ENCODE data around the gene CDK19. TPM values are rescaled to one million over a fixed set of nuclear protein-coding genes. Genes with fewer than 3 reads are reported as not detected.
A peak's percentile ranks its signal among the peaks of the same experiment; 100 is the strongest.

The CDK19 gene
- total and polyA plus RNA-seq, 10 of the 15 experiments (the other 5 are each of a cell fraction or from before 2014, with no cell fraction given), result 4.6 to 21.4 (median 12.4) TPM

- TF ChIP-seq, protein P1, sequence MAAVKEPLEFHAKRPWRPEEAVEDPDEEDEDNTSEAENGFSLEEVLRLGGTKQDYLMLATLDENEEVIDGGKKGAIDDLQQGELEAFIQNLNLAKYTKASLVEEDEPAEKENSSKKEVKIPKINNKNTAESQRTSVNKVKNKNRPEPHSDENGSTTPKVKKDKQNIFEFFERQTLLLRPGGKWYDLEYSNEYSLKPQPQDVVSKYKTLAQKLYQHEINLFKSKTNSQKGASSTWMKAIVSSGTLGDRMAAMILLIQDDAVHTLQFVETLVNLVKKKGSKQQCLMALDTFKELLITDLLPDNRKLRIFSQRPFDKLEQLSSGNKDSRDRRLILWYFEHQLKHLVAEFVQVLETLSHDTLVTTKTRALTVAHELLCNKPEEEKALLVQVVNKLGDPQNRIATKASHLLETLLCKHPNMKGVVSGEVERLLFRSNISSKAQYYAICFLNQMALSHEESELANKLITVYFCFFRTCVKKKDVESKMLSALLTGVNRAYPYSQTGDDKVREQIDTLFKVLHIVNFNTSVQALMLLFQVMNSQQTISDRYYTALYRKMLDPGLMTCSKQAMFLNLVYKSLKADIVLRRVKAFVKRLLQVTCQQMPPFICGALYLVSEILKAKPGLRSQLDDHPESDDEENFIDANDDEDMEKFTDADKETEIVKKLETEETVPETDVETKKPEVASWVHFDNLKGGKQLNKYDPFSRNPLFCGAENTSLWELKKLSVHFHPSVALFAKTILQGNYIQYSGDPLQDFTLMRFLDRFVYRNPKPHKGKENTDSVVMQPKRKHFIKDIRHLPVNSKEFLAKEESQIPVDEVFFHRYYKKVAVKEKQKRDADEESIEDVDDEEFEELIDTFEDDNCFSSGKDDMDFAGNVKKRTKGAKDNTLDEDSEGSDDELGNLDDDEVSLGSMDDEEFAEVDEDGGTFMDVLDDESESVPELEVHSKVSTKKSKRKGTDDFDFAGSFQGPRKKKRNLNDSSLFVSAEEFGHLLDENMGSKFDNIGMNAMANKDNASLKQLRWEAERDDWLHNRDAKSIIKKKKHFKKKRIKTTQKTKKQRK (IDR thresholded peaks at IDR 0.05; ENCODE audit: low read depth, low read length), result no peak
- TF ChIP-seq CHD2 (IDR thresholded peaks at IDR 0.05; ENCODE audit: borderline replicate concordance, low read depth, low read length), result no peak
- peak; percentile 50; the same call in 1 of the 2 replicates for TF ChIP-seq IKZF1 (conservative IDR thresholded peaks at IDR 0.05)
- no peak for TF ChIP-seq NR2C1 (IDR thresholded peaks at IDR 0.05)
- TF ChIP-seq ZBTB11 (CRISPR knock-in tag; IDR thresholded peaks at IDR 0.05), result no peak
- TF ChIP-seq NBN (IDR thresholded peaks at IDR 0.05), result no peak
- TF ChIP-seq MTA2 (IDR thresholded peaks at IDR 0.05; ENCODE audit: low read depth), result no peak
- no peak for TF ChIP-seq YBX1 (IDR thresholded peaks at IDR 0.05)
- no peak for TF ChIP-seq FOXM1 (IDR thresholded peaks at IDR 0.05; ENCODE audit: low read depth, low read length)
- no peak for TF ChIP-seq MYC (IDR thresholded peaks at IDR 0.05; ENCODE audit: insufficient read depth, insufficient read length, insufficient replicate concordance, low read length, severe bottlenecking)
- TF ChIP-seq, protein P2, sequence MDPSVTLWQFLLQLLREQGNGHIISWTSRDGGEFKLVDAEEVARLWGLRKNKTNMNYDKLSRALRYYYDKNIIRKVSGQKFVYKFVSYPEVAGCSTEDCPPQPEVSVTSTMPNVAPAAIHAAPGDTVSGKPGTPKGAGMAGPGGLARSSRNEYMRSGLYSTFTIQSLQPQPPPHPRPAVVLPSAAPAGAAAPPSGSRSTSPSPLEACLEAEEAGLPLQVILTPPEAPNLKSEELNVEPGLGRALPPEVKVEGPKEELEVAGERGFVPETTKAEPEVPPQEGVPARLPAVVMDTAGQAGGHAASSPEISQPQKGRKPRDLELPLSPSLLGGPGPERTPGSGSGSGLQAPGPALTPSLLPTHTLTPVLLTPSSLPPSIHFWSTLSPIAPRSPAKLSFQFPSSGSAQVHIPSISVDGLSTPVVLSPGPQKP (IDR thresholded peaks at IDR 0.05; ENCODE audit: low read depth, low read length), result no peak
- TF ChIP-seq NR2F1 (conservative IDR thresholded peaks at IDR 0.05), result no peak
- TF ChIP-seq BCL3 (IDR thresholded peaks at IDR 0.05; ENCODE audit: borderline replicate concordance, insufficient read depth, low read depth, low read length, poor library complexity, severe bottlenecking), result no peak
- peak; percentile 32; the same call in 1 of the 2 replicates for TF ChIP-seq NFIC (IDR thresholded peaks at IDR 0.05; ENCODE audit: low read depth, low read length)
- TF ChIP-seq ASH2L (IDR thresholded peaks at IDR 0.05; ENCODE audit: borderline replicate concordance, low read depth), result no peak
- TF ChIP-seq FOXK2 (IDR thresholded peaks at IDR 0.05), result no peak
- no peak for TF ChIP-seq CBX5 (IDR thresholded peaks at IDR 0.05; ENCODE audit: low read depth)
- no peak for TF ChIP-seq EGR1 (IDR thresholded peaks at IDR 0.05; ENCODE audit: borderline replicate concordance in 1 of 2, low read depth in 2 of 2, low read length in 2 of 2)
Observed at GRCh38 chr6:110781522-110782214, 33.6 kb downstream of the CDK19 start (continued).

Measured in GM12878 (cell line).